H9 (cell line): ENCODE measurements around the gene ANKRD29. TPM values are rescaled to one million over a fixed set of nuclear protein-coding genes. Genes with fewer than 3 reads are reported as not detected.

Experiments used
- DNase-seq: peaks from one replicate; pipeline ENCODE4 v3.0.0-alpha.2; 2017
- H2AFZ ChIP-seq: one replicate; pipeline ENCODE4 v1.6.1; 2013; ENCODE audit warnings: mild to moderate bottlenecking, low read length, control low read depth, moderate library complexity
- H2AK5ac ChIP-seq: 2 replicates; pipeline ENCODE4 v1.6.1; 2013; ENCODE audit warnings: low read length, control low read depth, mixed read lengths; ENCODE audit not compliant: insufficient read length
- H2BK120ac ChIP-seq: one replicate; pipeline ENCODE4 v1.6.1; 2013; ENCODE audit warnings: low read depth, mild to moderate bottlenecking, low read length, control low read depth, inconsistent platforms; ENCODE audit not compliant: poor library complexity, severe bottlenecking
- H2BK12ac ChIP-seq: 2 replicates; pipeline ENCODE4 v1.6.1; 2013; ENCODE audit warnings: low read length, control low read depth, mixed read lengths, low read depth; ENCODE audit not compliant: insufficient read length
- H2BK15ac ChIP-seq: 2 replicates; pipeline ENCODE4 v1.6.1; 2013; ENCODE audit warnings: low read depth, low read length, control low read depth
- H2BK20ac ChIP-seq: one replicate; pipeline ENCODE4 v1.6.1; 2013; ENCODE audit warnings: low read depth, mild to moderate bottlenecking, low read length, control low read depth, inconsistent platforms; ENCODE audit not compliant: poor library complexity, severe bottlenecking
- H2BK5ac ChIP-seq: 2 replicates; pipeline ENCODE4 v1.6.1; 2013; ENCODE audit warnings: low read length, control low read depth, mixed read lengths; ENCODE audit not compliant: insufficient read length
- H3K14ac ChIP-seq: 2 replicates; pipeline ENCODE4 v1.6.1; 2013; ENCODE audit warnings: low read length, control low read depth; ENCODE audit not compliant: insufficient read depth
- H3K18ac ChIP-seq: 2 replicates; pipeline ENCODE4 v1.6.1; 2013; ENCODE audit warnings: low read depth, mild to moderate bottlenecking, mixed read lengths, low read length, control low read depth; ENCODE audit not compliant: insufficient read length
- H3K23ac ChIP-seq: 2 replicates; pipeline ENCODE4 v1.6.1; 2013; ENCODE audit warnings: low read length, control low read depth, mixed read lengths, low read depth; ENCODE audit not compliant: insufficient read length
- H3K23me2 ChIP-seq: 2 replicates; pipeline ENCODE4 v1.6.1; 2013; ENCODE audit warnings: low read depth, mild to moderate bottlenecking, mixed read lengths, low read length, control low read depth; ENCODE audit not compliant: insufficient read length, poor library complexity, severe bottlenecking
- H3K27ac ChIP-seq: 2 replicates; pipeline ENCODE4 v1.5.1; 2013; ENCODE audit warnings: low read length, control low read depth, mixed read lengths, low read depth; ENCODE audit not compliant: insufficient read length
- H3K27me3 ChIP-seq: 2 replicates; pipeline ENCODE4 v1.6.1; 2013; ENCODE audit warnings: low read length, control low read depth, inconsistent platforms; ENCODE audit not compliant: insufficient read depth
- H3K4ac ChIP-seq: 2 replicates; pipeline ENCODE4 v1.6.1; 2013; ENCODE audit warnings: low read depth, mild to moderate bottlenecking, control low read depth, inconsistent platforms, low read length, moderate library complexity
- H3K4me1 ChIP-seq: 2 replicates; pipeline ENCODE4 v1.6.1; 2013; ENCODE audit warnings: low read length, control low read depth, inconsistent platforms; ENCODE audit not compliant: insufficient read depth
- H3K4me2 ChIP-seq: 2 replicates; pipeline ENCODE4 v1.6.1; 2013; ENCODE audit warnings: low read length, control low read depth, mixed read lengths; ENCODE audit not compliant: insufficient read length, insufficient read depth
- H3K56ac ChIP-seq: 2 replicates; pipeline ENCODE4 v1.6.1; 2013; ENCODE audit warnings: low read depth, mild to moderate bottlenecking, mixed read lengths, low read length, control low read depth; ENCODE audit not compliant: insufficient read length
- H3K79me1 ChIP-seq: 2 replicates; pipeline ENCODE4 v1.6.1; 2013; ENCODE audit warnings: low read depth, mild to moderate bottlenecking, moderate library complexity, low read length, control low read depth, inconsistent platforms; ENCODE audit not compliant: insufficient read depth, poor library complexity, severe bottlenecking
- H3K79me2 ChIP-seq: 2 replicates; pipeline ENCODE4 v1.6.1; 2013; ENCODE audit warnings: low read length, control low read depth, inconsistent platforms; ENCODE audit not compliant: insufficient read depth
- H3K9ac ChIP-seq: 2 replicates; pipeline ENCODE4 v1.6.1; 2013; ENCODE audit warnings: low read length, control low read depth, mixed read lengths; ENCODE audit not compliant: insufficient read length; ENCODE audit errors: extremely low read depth
- H3K9me3 ChIP-seq: one replicate; pipeline ENCODE4 v1.6.1; 2013; ENCODE audit warnings: low read depth, low read length, inconsistent platforms; ENCODE audit not compliant: control insufficient read depth
- H3T11ph ChIP-seq: one replicate; pipeline ENCODE4 v1.6.1; 2013; ENCODE audit warnings: mild to moderate bottlenecking, low read length, control low read depth, inconsistent platforms
- H4K20me1 ChIP-seq: one replicate; pipeline ENCODE4 v1.6.1; 2013; ENCODE audit not compliant: control insufficient read depth, insufficient read length, insufficient read depth
- H4K5ac ChIP-seq: 2 replicates; pipeline ENCODE4 v1.6.1; 2013; ENCODE audit warnings: low read depth, mild to moderate bottlenecking, mixed read lengths, low read length, control low read depth; ENCODE audit not compliant: insufficient read length
- H4K8ac ChIP-seq: replicated peaks from 2 replicates; pipeline ENCODE4 v1.6.1; 2013; ENCODE audit warnings: low read length, control low read depth, mixed read lengths, low read depth; ENCODE audit not compliant: insufficient read length
- H4K91ac ChIP-seq: 2 replicates; pipeline ENCODE4 v1.6.1; 2013; ENCODE audit warnings: low read depth, mild to moderate bottlenecking, moderate library complexity, mixed read lengths, low read length, control low read depth; ENCODE audit not compliant: insufficient read length
- H3K27ac Mint-ChIP-seq, 3 experiments: 2 replicates in 2 of 3; 3 replicates in 1 of 3; pipeline ENCODE4 v1.8.0; 2020 to 2021; ENCODE audit warnings: mixed read lengths in 3 of 3, mild to moderate bottlenecking in 1 of 3, moderate library complexity in 1 of 3
- H3K27me3 Mint-ChIP-seq: 2 replicates; pipeline ENCODE4 v1.8.0; 2021; ENCODE audit warnings: low read depth, mild to moderate bottlenecking, moderate library complexity, mixed read lengths
- H3K36me3 Mint-ChIP-seq, 3 experiments: 2 replicates in 2 of 3; 3 replicates in 1 of 3; pipeline ENCODE4 v1.8.0; 2020 to 2021; ENCODE audit warnings: low read depth in 3 of 3, mixed read lengths in 3 of 3; ENCODE audit not compliant: insufficient read depth in 1 of 3
- H3K4me1 Mint-ChIP-seq, 2 experiments: 2 replicates each; pipeline ENCODE4 v1.8.0; 2020; ENCODE audit warnings: mixed read lengths in 2 of 2
- H3K4me3 Mint-ChIP-seq, 2 experiments: 2 replicates in 1 of 2; 3 replicates in 1 of 2; pipeline ENCODE4 v1.8.0; 2020 to 2021; ENCODE audit warnings: mild to moderate bottlenecking in 2 of 2, mixed read lengths in 2 of 2, moderate library complexity in 1 of 2
- H3K9me3 Mint-ChIP-seq, 2 experiments: 2 replicates in 1 of 2; 3 replicates in 1 of 2; pipeline ENCODE4 v1.8.0; 2020; ENCODE audit warnings: mild to moderate bottlenecking in 2 of 2, mixed read lengths in 2 of 2, moderate library complexity in 1 of 2
- CTCF ChIP-seq: fragments of 200-600 bp; sonication (generic); conservative IDR thresholded peaks from 3 replicates; pipeline ENCODE4 v1.8.0; 2021; ENCODE audit warnings: antibody characterized with exemption, mild to moderate bottlenecking
- WGBS: extraction: QIAGEN DNeasy Blood & Tissue Kit; methylation state at CpG from one replicate; pipeline ENCODE4 v1.1.7; 2013; ENCODE audit warnings: missing lambda C conversion rate, low lambda C conversion rate, mixed read lengths; ENCODE audit not compliant: insufficient read length; ENCODE audit errors: extremely low coverage; 5-methylcytosine and 5-hydroxymethylcytosine counted together
- total RNA-seq: library from RNA; stranded (reverse); gene quantifications from 2 replicates; pipeline ENCODE4 v1.2.1, GENCODE V29; 2021

Gene ANKRD29
- total RNA-seq, 1 experiment from 2014 or later: 2.1 TPM

DNA sequence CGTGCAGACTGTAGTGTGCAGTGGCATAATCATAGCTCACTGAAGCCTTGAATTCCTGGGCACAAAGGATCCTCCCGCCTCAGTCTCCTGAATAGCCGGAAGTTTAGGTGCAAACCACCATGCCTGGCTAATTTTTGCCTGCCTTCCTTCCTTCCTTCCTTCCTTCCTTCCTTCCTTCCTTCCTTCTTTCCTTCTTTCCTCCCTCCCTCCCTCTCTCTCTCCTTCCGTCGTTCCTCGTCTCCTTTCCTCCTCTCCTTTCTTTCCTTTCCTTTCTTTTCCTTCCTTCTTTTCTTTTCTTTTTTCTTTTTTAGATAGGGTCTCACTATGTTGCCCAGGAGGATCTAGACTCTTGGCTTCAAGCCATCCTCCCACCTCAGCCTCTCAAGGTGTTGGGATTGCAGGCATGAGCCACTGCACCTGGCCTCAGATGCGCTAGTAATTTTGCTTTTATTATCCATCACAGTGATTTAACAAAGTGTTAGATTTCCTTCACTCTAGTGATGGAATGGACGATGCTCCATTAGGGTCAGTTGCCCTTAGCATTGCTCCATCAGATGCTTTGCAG, 6.6 kb upstream of the ANKRD29 start:
- Histone ChIP-seq H3K4me2 (no peak overlapping the region), H2AK5ac (no peak overlapping the region), H2BK120ac (no peak overlapping the region), H2BK12ac (no peak overlapping the region), H4K91ac (no peak overlapping the region), H2BK5ac (no peak overlapping the region), H4K20me1 (no peaks in the 10 kb centered on the region), H3K9ac (no peak overlapping the region), H3K4me1 (no peaks in the 10 kb centered on the region; the same call in 1 of the 2 replicates), H3K79me1 (no peaks in the 10 kb centered on the region), H3K23me2 (no peaks in the 10 kb centered on the region), H2BK20ac (no peak overlapping the region), H3K18ac (no peak overlapping the region), H3K23ac (no peak overlapping the region), H3K4ac (no peak overlapping the region), H3K27ac (no peak overlapping the region), H4K8ac (no peak overlapping the region), H3K14ac (no peak overlapping the region), H2BK15ac (no peak overlapping the region), H2AFZ (no peak overlapping the region), H4K5ac (no peak overlapping the region), H3K79me2 (no peaks in the 10 kb centered on the region), H3T11ph (no peak overlapping the region), H3K56ac (no peak overlapping the region), H3K27me3 (no peaks in the 10 kb centered on the region), H3K9me3 (no peaks in the 10 kb centered on the region)
- Mint-ChIP-seq H3K4me3 (no peak overlapping the region), H3K36me3 (no peaks in the 10 kb centered on the region), H3K4me1 (peaks cover 21 to 27% of the 10 kb centered on the region in 2 experiments), H3K27ac (no peak overlapping the region; a peak in 1 of 7 replicates), H3K9me3 (no peaks in the 10 kb centered on the region), H3K27me3 (peaks cover 4% of the 10 kb centered on the region)
- no peak for DNase-seq
- TF ChIP-seq CTCF: no peak
- 100% methylated on average over 3 of the region's 8 CpGs for WGBS
